ENCODE measurements around the gene LRP5.

The LRP5 gene

GRCh38 chr11:68330700-68331337 lies 18.4 kb downstream of the LRP5 start:
- POLR2A ChIA-PET (ENCODE audit: low non-redundant PET): no interaction called here
- no peak for DNase-seq (ENCODE audit: low spot score)
- TF ChIP-seq, protein P1, sequence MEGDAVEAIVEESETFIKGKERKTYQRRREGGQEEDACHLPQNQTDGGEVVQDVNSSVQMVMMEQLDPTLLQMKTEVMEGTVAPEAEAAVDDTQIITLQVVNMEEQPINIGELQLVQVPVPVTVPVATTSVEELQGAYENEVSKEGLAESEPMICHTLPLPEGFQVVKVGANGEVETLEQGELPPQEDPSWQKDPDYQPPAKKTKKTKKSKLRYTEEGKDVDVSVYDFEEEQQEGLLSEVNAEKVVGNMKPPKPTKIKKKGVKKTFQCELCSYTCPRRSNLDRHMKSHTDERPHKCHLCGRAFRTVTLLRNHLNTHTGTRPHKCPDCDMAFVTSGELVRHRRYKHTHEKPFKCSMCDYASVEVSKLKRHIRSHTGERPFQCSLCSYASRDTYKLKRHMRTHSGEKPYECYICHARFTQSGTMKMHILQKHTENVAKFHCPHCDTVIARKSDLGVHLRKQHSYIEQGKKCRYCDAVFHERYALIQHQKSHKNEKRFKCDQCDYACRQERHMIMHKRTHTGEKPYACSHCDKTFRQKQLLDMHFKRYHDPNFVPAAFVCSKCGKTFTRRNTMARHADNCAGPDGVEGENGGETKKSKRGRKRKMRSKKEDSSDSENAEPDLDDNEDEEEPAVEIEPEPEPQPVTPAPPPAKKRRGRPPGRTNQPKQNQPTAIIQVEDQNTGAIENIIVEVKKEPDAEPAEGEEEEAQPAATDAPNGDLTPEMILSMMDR (conservative IDR thresholded peaks at IDR 0.05; ENCODE audit: low read depth): no peak
- H3K27ac ChIP-seq: peak overlapping the region; percentile 16
- CTCF ChIA-PET: no interaction called here

DNA sequence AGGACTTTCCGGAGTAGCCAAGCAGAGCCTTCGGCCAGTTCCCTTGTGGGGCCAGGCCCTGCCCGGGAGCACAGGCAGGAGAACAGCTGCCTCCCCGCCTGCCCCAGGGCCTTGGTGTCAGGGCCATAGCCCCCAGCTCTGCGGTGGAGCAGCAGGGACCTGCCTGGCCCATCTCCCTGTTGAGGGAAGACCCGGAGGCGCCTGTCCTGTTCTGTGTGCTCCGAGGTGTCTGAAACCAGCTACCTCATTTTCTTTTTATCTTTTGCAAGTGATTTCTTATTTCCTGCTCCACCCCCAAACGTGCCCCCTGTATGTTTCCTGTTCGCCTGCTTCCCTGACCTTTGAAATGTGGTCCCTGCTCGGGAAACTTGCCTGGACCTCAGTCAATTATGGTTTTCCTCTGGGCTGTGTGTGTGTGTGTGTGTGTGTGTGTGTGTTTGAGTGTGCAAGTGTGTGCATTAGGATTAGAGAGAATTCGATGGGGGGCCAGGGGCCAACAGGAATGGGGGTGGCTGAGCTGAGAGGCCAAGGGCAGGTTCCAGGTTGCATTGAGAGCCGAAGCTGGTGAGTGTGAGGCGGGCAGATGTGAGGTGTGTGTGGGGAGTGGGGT lies 19.1 kb downstream of the LRP5 start:
- H3K27ac ChIP-seq: peak overlapping the region; percentile 16
- TF ChIP-seq, protein P1 (conservative IDR thresholded peaks at IDR 0.05; ENCODE audit: low read depth): no peak
- DNase-seq (ENCODE audit: low spot score): no peak
- ChIA-PET CTCF (interaction anchor here (0.6 kb wide), 1 partner anchor 11 kb away, joined by 4 read pairs; no protein-coding TSS in a partner anchor), POLR2A (ENCODE audit: low non-redundant PET) (no interaction called here)

DNA sequence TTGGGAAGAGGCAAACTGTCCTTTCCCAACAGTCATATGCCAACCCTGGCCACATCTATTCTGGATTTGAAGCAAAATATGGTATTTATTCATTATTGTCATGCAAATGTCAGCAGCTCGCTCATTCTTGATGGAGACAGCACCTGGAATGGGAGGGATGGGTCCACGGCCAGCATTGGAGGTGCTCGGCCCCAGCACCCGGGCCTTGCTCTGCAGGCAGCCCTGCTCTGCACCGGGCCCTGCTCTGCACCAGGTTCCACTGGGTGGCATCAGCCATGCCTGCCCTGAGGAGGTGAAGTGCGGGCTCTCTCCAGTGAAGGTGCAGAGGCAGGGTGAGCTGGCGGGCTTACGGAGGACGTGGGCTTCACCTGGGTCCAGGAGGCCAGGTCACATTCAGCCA lies 19.8 kb downstream of the LRP5 start:
- H3K27ac ChIP-seq: peak overlapping the region; percentile 16
- POLR2A ChIA-PET (ENCODE audit: low non-redundant PET): no interaction called here
- CTCF ChIA-PET: no interaction called here
- TF ChIP-seq, protein P1 (conservative IDR thresholded peaks at IDR 0.05; ENCODE audit: low read depth): no peak
- DNase-seq (ENCODE audit: low spot score): no peak

DNA sequence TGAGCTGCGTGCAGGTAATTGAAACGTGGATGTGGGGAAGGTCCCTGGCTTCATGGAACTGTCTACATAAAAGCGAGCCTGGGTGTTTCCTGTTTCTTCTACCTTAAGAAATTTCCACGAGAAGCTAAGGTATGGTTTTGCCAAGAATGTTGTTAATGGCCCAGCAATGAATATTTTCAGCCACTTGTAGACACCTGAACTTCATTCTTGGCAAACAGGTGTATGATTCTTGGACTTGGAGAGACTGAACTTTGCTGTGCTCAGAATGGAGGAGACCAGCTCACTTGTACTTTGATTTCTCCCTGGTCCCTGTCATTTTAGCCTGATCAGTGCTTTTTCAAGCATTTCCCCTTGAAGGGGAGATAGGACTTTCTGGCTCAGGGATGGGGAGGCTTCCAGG lies 20.8 kb downstream of the LRP5 start:
- TF ChIP-seq, protein P1 (conservative IDR thresholded peaks at IDR 0.05; ENCODE audit: low read depth): no peak
- DNase-seq (ENCODE audit: low spot score): no peak
- no peak overlapping the region for H3K27ac ChIP-seq
- CTCF ChIA-PET: no interaction called here
- POLR2A ChIA-PET (ENCODE audit: low non-redundant PET): no interaction called here

DNA sequence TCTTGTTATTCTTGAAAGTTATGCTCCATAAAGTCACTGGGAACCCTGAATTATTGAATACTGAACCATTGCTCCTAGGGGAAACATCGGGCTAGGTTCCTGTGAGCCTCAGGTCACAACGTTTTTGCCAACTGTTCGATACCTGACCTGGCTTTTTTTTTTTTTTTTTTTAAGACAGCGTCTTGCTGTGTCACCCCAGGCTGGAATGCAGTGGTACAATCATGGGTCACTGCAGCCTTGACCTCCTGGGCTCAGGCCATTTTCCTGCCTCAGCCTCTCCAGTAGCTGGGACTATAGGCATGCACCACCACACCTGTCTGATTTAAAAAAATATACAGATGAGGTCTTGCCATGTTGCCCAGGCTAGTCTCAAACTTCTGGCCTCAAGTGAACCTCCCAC lies 22.5 kb downstream of the LRP5 start:
- TF ChIP-seq, protein P1 (conservative IDR thresholded peaks at IDR 0.05; ENCODE audit: low read depth): no peak
- ChIA-PET POLR2A (ENCODE audit: low non-redundant PET) (no interaction called here), CTCF (interaction anchor here (0.6 kb wide), 1 partner anchor 28 kb away, joined by 8 read pairs; no protein-coding TSS in a partner anchor)
- no peak overlapping the region; the same call in 1 of the 2 replicates for H3K27ac ChIP-seq
- no peak for DNase-seq (ENCODE audit: low spot score)

DNA sequence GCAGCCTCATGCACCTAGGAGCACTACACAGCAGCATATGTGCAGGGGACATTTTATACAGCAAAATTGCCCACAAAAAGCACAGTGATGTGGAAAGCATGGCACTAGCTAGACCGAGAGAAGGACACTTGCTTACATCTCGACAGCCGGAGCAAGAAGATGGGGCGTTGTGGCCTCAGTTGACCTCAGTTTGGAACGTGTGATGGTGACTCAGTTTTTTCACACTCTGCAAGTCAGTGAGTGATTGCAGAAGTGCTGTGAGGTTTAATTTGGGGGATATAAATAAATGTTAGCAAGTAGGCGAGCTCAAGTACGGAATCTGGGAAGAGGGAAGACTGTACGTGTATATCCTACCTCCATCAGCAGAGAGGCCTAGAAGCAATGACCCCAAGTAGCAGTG lies 23.3 kb downstream of the LRP5 start:
- ChIA-PET POLR2A (ENCODE audit: low non-redundant PET) (no interaction called here), CTCF (interaction anchor here (0.7 kb wide), 1 partner anchor 38 kb away, joined by 3 read pairs; no protein-coding TSS in a partner anchor)
- no peak for DNase-seq (ENCODE audit: low spot score)
- TF ChIP-seq, protein P1 (conservative IDR thresholded peaks at IDR 0.05; ENCODE audit: low read depth): no peak
- H3K27ac ChIP-seq: peak overlapping the region; percentile 18; the same call in 1 of the 2 replicates

All from RWPE1 (cell line).